ENCODE data around the gene SON.

DNA sequence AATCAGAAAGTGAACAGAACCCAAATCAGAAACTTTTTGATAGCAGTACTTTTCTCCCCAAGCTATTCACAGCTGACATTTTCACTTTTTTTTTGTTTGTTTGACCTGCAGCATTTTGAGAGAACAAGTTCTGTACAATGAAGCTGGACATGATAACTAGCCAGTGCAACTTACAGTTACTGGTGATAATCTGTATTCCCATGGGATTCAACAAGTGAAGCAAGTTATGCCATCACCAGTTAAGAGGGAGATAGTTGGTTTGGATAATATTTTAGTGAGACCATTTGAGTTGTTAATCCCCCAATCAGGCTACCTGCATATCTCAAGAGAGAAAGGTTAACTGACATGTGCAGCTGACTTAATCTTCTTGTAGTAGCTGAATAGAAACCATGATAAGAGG lies 18.1 kb downstream of the SON start:
- TF ChIP-seq, protein P1, sequence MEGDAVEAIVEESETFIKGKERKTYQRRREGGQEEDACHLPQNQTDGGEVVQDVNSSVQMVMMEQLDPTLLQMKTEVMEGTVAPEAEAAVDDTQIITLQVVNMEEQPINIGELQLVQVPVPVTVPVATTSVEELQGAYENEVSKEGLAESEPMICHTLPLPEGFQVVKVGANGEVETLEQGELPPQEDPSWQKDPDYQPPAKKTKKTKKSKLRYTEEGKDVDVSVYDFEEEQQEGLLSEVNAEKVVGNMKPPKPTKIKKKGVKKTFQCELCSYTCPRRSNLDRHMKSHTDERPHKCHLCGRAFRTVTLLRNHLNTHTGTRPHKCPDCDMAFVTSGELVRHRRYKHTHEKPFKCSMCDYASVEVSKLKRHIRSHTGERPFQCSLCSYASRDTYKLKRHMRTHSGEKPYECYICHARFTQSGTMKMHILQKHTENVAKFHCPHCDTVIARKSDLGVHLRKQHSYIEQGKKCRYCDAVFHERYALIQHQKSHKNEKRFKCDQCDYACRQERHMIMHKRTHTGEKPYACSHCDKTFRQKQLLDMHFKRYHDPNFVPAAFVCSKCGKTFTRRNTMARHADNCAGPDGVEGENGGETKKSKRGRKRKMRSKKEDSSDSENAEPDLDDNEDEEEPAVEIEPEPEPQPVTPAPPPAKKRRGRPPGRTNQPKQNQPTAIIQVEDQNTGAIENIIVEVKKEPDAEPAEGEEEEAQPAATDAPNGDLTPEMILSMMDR (IDR thresholded peaks at IDR 0.05; ENCODE audit: poor library complexity, severe bottlenecking): no peak
- TF ChIP-seq POLR2AphosphoS5 (IDR thresholded peaks at IDR 0.05) (no peak), EZH2 (IDR thresholded peaks at IDR 0.05; ENCODE audit: borderline replicate concordance, insufficient read depth, low read length, poor library complexity, severe bottlenecking) (no peak), EP300 (conservative IDR thresholded peaks at IDR 0.05; ENCODE audit: poor library complexity, severe bottlenecking) (no peak), MXI1 (conservative IDR thresholded peaks at IDR 0.05; ENCODE audit: poor library complexity, severe bottlenecking) (no peak), TAF1 (IDR thresholded peaks at IDR 0.05; ENCODE audit: low read depth) (no peak), RAD21 (conservative IDR thresholded peaks at IDR 0.05) (no peak), REST (IDR thresholded peaks at IDR 0.05; ENCODE audit: borderline replicate concordance) (no peak)

All from neural cell (in vitro differentiated cells).